T-helper 1 cell treated with Interleukin-12 subunit alpha and Interleukin-12 subunit beta and Interleukin-4 antibody, amounts not matched to agents 30 μg/mL and 1 μg/mL, for 36 hours (primary cell): ENCODE data around the gene CLASP2.
"Not testable (repeated sequence)": the region's sequence is repeated elsewhere in the genome, so short reads cannot be mapped to it uniquely, and the experiment has no call there.

Experiments used
- H3K27ac Mint-ChIP-seq: one replicate; pipeline ENCODE4 v1.8.0; 2021; ENCODE audit warnings: mild to moderate bottlenecking, mixed read lengths
- H3K27me3 Mint-ChIP-seq: one replicate; pipeline ENCODE4 v1.8.0; 2021; ENCODE audit warnings: low read depth, mixed read lengths
- H3K36me3 Mint-ChIP-seq: one replicate; pipeline ENCODE4 v1.8.0; 2021; ENCODE audit warnings: low read depth, mixed read lengths
- H3K4me1 Mint-ChIP-seq: one replicate; pipeline ENCODE4 v1.8.0; 2021; ENCODE audit warnings: low read depth, mixed read lengths
- H3K4me3 Mint-ChIP-seq: one replicate; pipeline ENCODE4 v1.8.0; 2021; ENCODE audit warnings: mild to moderate bottlenecking, moderate library complexity, mixed read lengths
- H3K9me3 Mint-ChIP-seq: one replicate; pipeline ENCODE4 v1.8.0; 2021; ENCODE audit warnings: mixed read lengths

Gene CLASP2

GRCh38 chr3:33521736-33522135, 196.3 kb downstream of the CLASP2 start:
- peaks cover 30% of the 10 kb centered on the region for H3K36me3 Mint-ChIP-seq
- H3K4me1 Mint-ChIP-seq, result no peaks in the 10 kb centered on the region
- H3K27me3 Mint-ChIP-seq, result no peaks in the 10 kb centered on the region
- peaks cover 25% of the 10 kb centered on the region for H3K9me3 Mint-ChIP-seq
- H3K27ac Mint-ChIP-seq, result no peak overlapping the region
- H3K4me3 Mint-ChIP-seq, result no peak overlapping the region

DNA sequence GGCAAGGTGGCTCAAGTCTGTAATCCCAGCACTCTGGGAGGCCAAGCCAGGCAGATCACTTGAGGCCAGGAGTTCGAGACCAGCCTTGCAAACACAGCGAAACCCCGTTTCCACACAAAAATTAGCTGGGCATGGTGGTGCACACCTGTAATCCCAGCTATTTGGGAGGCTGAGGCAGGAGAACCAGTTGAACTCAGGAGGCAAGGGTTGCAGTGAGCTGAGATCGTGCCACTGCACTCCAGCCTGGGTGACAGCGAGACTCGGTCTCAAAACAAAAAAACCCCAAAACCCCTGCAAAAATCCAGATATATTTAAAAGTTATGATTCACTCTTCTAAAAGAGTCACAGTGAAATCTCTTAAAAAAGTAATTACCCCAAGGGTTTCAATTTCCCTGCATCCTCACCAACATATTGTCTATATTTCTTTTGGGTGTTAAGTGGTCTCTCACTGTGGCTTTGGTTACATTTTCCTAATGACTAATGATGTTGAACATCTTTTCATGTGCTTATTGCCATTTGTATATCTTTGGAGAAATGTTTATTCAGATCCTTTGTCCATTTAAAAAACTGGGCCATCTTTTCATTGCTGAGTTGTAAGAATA, 204.7 kb downstream of the CLASP2 start:
- Mint-ChIP-seq H3K4me3 (no peak overlapping the region), H3K36me3 (peaks cover 32% of the 10 kb centered on the region), H3K27ac (no peak overlapping the region), H3K4me1 (no peaks in the 10 kb centered on the region), H3K9me3 (no peaks in the 10 kb centered on the region), H3K27me3 (no peaks in the 10 kb centered on the region)

GRCh38 chr3:33505027-33505426, 213.0 kb downstream of the CLASP2 start:
- H3K36me3 Mint-ChIP-seq, result peaks cover 33% of the 10 kb centered on the region
- no peak overlapping the region for H3K4me3 Mint-ChIP-seq
- peaks cover 15% of the 10 kb centered on the region for H3K9me3 Mint-ChIP-seq
- no peaks in the 10 kb centered on the region for H3K27me3 Mint-ChIP-seq
- H3K4me1 Mint-ChIP-seq, result no peaks in the 10 kb centered on the region
- H3K27ac Mint-ChIP-seq, result no peak overlapping the region

DNA sequence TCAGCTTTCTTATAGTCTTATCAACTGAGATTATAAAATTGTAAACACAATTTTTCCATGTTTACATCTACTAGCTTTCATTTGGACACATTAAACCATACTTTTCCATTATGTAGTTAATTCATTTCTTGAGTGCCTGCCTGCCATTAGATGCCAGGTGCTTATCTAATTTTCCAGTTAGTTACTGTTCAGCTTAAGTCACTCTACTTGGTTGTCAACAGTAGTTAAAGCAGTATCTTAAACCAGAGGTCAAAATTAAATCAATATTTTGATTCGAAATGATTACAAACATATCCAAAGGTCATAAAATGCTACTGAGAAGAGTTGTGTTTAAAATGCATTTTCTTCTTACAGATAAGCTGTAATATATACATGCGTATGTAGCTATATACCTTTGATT, 221.6 kb downstream of the CLASP2 start:
- Mint-ChIP-seq H3K27ac (no peak overlapping the region), H3K9me3 (peaks cover 20% of the 10 kb centered on the region)

GRCh38 chr3:33491721-33492120, 226.3 kb downstream of the CLASP2 start:
- H3K9me3 Mint-ChIP-seq, result no peaks in the 10 kb centered on the region
- no peaks in the 10 kb centered on the region for H3K36me3 Mint-ChIP-seq
- no peaks in the 10 kb centered on the region for H3K4me1 Mint-ChIP-seq
- H3K4me3 Mint-ChIP-seq, result no peak overlapping the region
- no peak overlapping the region for H3K27ac Mint-ChIP-seq
- H3K27me3 Mint-ChIP-seq, result no peaks in the 10 kb centered on the region

More for the DNA sequence above, 221.6 kb downstream of the CLASP2 start:
- no peaks in the 10 kb centered on the region for H3K27me3 Mint-ChIP-seq
- H3K36me3 Mint-ChIP-seq, result peaks cover 20% of the 10 kb centered on the region
- H3K4me1 Mint-ChIP-seq, result no peaks in the 10 kb centered on the region
- no peak overlapping the region for H3K4me3 Mint-ChIP-seq

DNA sequence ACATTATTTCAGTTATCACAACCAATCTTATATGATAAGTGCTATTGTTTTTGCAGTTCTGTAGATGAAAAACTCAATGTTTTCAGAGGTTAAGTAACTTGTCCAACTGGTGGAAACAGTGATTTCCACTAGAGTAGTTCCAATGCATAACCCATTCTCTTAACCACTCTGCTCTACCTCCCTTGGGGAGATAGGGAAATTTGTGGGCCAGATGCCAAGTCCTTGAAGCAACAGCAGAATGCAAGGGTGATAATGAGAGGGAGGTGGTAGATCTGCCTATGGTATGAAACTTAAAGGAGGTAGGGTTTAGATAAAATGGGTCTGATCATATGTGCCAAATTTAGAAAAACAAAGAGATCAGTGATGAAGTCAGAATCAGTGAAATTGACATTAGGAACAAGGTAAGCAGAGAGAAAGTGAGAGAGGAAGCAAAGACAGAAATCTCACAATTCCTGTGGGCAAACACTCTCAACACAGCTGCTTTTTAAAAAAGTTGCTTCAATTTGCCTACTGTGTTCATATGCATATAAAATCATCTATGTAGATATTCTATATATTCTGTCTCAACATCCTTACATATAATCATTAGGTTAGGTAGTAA, 227.3 kb downstream of the CLASP2 start:
- Mint-ChIP-seq H3K9me3 (no peaks in the 10 kb centered on the region), H3K4me3 (no peak overlapping the region), H3K36me3 (no peaks in the 10 kb centered on the region), H3K4me1 (no peaks in the 10 kb centered on the region), H3K27ac (no peak overlapping the region), H3K27me3 (no peaks in the 10 kb centered on the region)

- Mint-ChIP-seq H3K27ac (no peak overlapping the region), H3K36me3 (no peaks in the 10 kb centered on the region), H3K4me3 (no peak overlapping the region), H3K4me1 (no peaks in the 10 kb centered on the region), H3K27me3 (no peaks in the 10 kb centered on the region), H3K9me3 (no peaks in the 10 kb centered on the region)
Measured at GRCh38 chr3:33488683-33489082, 229.4 kb downstream of the CLASP2 start.

DNA sequence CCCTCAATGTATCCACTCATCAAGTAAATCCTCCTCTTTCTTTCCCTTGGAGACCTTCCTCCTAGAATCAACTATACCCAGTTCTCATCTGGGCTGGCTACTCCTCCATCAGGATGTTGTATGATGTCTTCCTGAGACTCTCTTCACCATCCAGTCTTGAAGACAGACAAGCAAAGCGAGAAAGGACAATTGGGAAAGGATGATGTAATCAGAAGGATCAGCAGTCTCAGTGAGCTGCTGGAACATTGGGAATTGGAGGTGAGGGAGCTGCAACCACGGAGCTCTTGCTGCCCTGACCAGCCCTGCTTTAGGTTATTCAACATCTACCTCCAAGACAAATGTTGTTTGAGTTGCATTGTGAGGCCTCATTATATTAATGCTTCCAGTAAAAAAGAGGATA, 229.8 kb downstream of the CLASP2 start:
- Mint-ChIP-seq H3K4me1 (no peaks in the 10 kb centered on the region), H3K4me3 (no peak overlapping the region), H3K36me3 (no peaks in the 10 kb centered on the region), H3K27ac (no peak overlapping the region), H3K9me3 (no peaks in the 10 kb centered on the region), H3K27me3 (no peaks in the 10 kb centered on the region)

GRCh38 chr3:33482111-33482521, 235.9 kb downstream of the CLASP2 start:
- H3K4me1 Mint-ChIP-seq, result no peaks in the 10 kb centered on the region
- no peak overlapping the region for H3K27ac Mint-ChIP-seq
- no peaks in the 10 kb centered on the region for H3K36me3 Mint-ChIP-seq
- no peak overlapping the region for H3K4me3 Mint-ChIP-seq
- no peaks in the 10 kb centered on the region for H3K27me3 Mint-ChIP-seq
- H3K9me3 Mint-ChIP-seq, result peaks cover 10% of the 10 kb centered on the region

- Mint-ChIP-seq H3K4me3 (no peak overlapping the region), H3K27ac (no peak overlapping the region), H3K4me1 (no peaks in the 10 kb centered on the region), H3K27me3 (no peaks in the 10 kb centered on the region), H3K9me3 (no peaks in the 10 kb centered on the region), H3K36me3 (no peaks in the 10 kb centered on the region)
Measured at GRCh38 chr3:33474896-33475295, 243.2 kb downstream of the CLASP2 start.

DNA sequence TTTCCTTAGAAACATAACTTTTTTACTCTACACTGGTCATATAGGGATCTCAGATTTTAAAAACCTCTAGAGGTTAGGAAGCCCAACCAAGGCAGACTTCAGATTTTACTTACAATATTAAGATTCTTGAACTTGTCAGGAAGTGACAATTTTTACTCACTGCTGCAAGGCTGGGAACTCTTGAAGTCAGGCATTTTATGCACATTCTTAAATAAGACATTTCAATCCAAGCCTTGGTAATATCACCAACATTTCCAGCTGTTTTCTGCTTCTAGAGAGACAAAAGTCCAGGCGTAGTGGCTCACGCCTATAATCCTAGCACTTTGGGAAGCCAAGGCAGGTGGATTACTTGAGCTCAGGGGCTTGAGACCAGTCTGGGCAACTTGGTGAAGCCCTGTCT, 244.2 kb downstream of the CLASP2 start:
- no peak overlapping the region for H3K27ac Mint-ChIP-seq
- no peaks in the 10 kb centered on the region for H3K36me3 Mint-ChIP-seq
- no peaks in the 10 kb centered on the region for H3K4me1 Mint-ChIP-seq
- no peak overlapping the region for H3K4me3 Mint-ChIP-seq
- no peaks in the 10 kb centered on the region for H3K27me3 Mint-ChIP-seq
- H3K9me3 Mint-ChIP-seq, result no peaks in the 10 kb centered on the region

DNA sequence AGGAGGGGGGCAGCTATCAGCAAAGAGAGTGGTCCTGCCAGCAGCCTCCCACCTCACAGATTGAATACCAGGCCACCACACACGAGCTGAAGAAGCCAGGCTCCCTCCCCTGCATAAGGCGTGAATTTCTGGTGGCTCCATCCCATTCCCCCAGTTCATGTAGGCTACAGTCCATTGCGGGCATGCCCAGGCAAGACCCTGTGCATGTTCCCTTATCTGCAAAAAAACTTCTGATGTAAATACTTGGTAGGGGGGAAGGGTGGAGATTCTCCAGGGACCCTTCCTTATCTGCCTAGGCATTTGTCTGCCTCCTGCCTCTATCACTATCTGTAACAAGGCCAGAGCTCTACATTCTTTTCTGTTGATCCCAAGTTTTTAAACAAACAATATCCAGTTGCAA, 250.3 kb downstream of the CLASP2 start:
- no peak overlapping the region for H3K4me3 Mint-ChIP-seq
- H3K36me3 Mint-ChIP-seq, result peaks cover 9% of the 10 kb centered on the region
- H3K9me3 Mint-ChIP-seq, result peaks cover 12% of the 10 kb centered on the region
- H3K4me1 Mint-ChIP-seq, result no peaks in the 10 kb centered on the region
- no peak overlapping the region for H3K27ac Mint-ChIP-seq
- H3K27me3 Mint-ChIP-seq, result no peaks in the 10 kb centered on the region

- no peak overlapping the region for H3K4me3 Mint-ChIP-seq
- H3K27ac Mint-ChIP-seq, result no peak overlapping the region
- H3K4me1 Mint-ChIP-seq, result no peaks in the 10 kb centered on the region
- peaks cover 13% of the 10 kb centered on the region for H3K9me3 Mint-ChIP-seq
- no peaks in the 10 kb centered on the region for H3K36me3 Mint-ChIP-seq
- H3K27me3 Mint-ChIP-seq, result no peaks in the 10 kb centered on the region
Measured at GRCh38 chr3:33461097-33461496, 257.0 kb downstream of the CLASP2 start.

- peaks cover 14% of the 10 kb centered on the region for H3K9me3 Mint-ChIP-seq
- H3K4me1 Mint-ChIP-seq, H3K27me3 Mint-ChIP-seq, H3K4me3 Mint-ChIP-seq, H3K27ac Mint-ChIP-seq, H3K36me3 Mint-ChIP-seq: not testable (repeated sequence)
Measured at GRCh38 chr3:33459577-33459976, 258.5 kb downstream of the CLASP2 start.

GRCh38 chr3:33458446-33458845, 259.6 kb downstream of the CLASP2 start:
- no peak overlapping the region for H3K27ac Mint-ChIP-seq
- peaks cover 6% of the 10 kb centered on the region for H3K36me3 Mint-ChIP-seq
- H3K27me3 Mint-ChIP-seq, result no peaks in the 10 kb centered on the region
- peaks cover 21% of the 10 kb centered on the region for H3K9me3 Mint-ChIP-seq
- H3K4me3 Mint-ChIP-seq, result no peak overlapping the region
- H3K4me1 Mint-ChIP-seq, result peaks cover 2% of the 10 kb centered on the region

DNA sequence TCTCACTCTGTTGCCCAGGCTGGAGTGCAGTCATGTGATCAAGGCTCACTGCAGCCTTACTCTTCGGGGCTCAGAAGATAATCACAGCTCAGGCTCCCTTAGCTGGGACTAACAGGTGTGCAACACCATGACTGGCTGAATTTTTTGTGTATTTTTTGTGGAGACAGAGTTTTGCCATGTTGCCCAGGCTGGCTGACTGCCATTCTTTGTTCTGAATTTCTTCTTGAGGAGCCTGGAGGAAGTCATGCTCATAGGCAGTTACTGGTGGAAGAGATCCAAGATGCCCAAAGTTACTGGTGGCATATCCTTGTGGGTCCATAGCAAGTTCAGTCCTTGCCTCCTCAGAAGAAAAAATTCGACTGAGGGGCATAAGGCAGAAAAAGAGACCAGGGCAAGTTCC, 261.3 kb downstream of the CLASP2 start:
- H3K4me3 Mint-ChIP-seq, result no peak overlapping the region
- peaks cover 8% of the 10 kb centered on the region for H3K36me3 Mint-ChIP-seq
- H3K9me3 Mint-ChIP-seq, result peaks cover 21% of the 10 kb centered on the region
- H3K4me1 Mint-ChIP-seq, result peaks cover 2% of the 10 kb centered on the region
- no peaks in the 10 kb centered on the region for H3K27me3 Mint-ChIP-seq
- no peak overlapping the region for H3K27ac Mint-ChIP-seq
